DOHH2 (cell line): ENCODE measurements around the gene ZFAND3.

Experiments used
- H3F3A ChIP-seq: fragments of 200-600 bp; sonication (generic), shearing (Covaris generic); 2 replicates; pipeline ENCODE4 v1.6.0; 2016; ENCODE audit warnings: antibody characterized with exemption, mild to moderate bottlenecking; ENCODE audit not compliant: control insufficient read depth, insufficient read depth
- H3K27ac ChIP-seq: fragments of 200-600 bp; sonication (generic); 2 replicates; pipeline ENCODE4 v1.5.1; 2014; ENCODE audit warnings: low read depth, mild to moderate bottlenecking, low read length, moderate library complexity
- H3K27me3 ChIP-seq: fragments of 200-600 bp; sonication (generic); 2 replicates; pipeline ENCODE4 v1.6.1; 2014; ENCODE audit warnings: mild to moderate bottlenecking, low read length, mixed read lengths; ENCODE audit not compliant: control insufficient read depth
- H3K36me3 ChIP-seq: fragments of 200-600 bp; sonication (generic); 2 replicates; pipeline ENCODE4 v1.6.1; 2014; ENCODE audit warnings: mild to moderate bottlenecking, low read length, moderate library complexity, mixed read lengths; ENCODE audit not compliant: control insufficient read depth
- H3K4me1 ChIP-seq: fragments of 200-600 bp; sonication (generic); 2 replicates; pipeline ENCODE4 v1.6.1; 2014; ENCODE audit warnings: mild to moderate bottlenecking, low read length, mixed read lengths; ENCODE audit not compliant: control insufficient read depth
- H3K4me2 ChIP-seq: fragments of 200-600 bp; sonication (generic); 2 replicates; pipeline ENCODE4 v1.6.0; 2014; ENCODE audit warnings: mild to moderate bottlenecking, low read length, moderate library complexity
- H3K4me3 ChIP-seq: fragments of 200-600 bp; sonication (generic); 2 replicates; pipeline ENCODE4 v1.5.1; 2014; ENCODE audit warnings: mild to moderate bottlenecking, low read length, mixed read lengths
- H3K79me2 ChIP-seq: fragments of 200-600 bp; sonication (generic); 2 replicates; pipeline ENCODE4 v1.6.1; 2014; ENCODE audit warnings: mild to moderate bottlenecking, low read length, mixed read lengths; ENCODE audit not compliant: control insufficient read depth
- H3K9me2 ChIP-seq: fragments of 200-600 bp; sonication (generic); replicated peaks from 2 replicates; pipeline ENCODE4 v1.6.1; 2014; ENCODE audit warnings: mild to moderate bottlenecking, low read length, mixed read lengths; ENCODE audit not compliant: control insufficient read depth
- H3K9me3 ChIP-seq: fragments of 200-600 bp; sonication (generic); 2 replicates; pipeline ENCODE4 v1.6.1; 2014; ENCODE audit warnings: antibody characterized with exemption, low read length, mixed read lengths; ENCODE audit not compliant: control insufficient read depth, insufficient read depth
- H4K20me1 ChIP-seq: fragments of 200-600 bp; sonication (generic); 2 replicates; pipeline ENCODE4 v1.6.0; 2014; ENCODE audit warnings: low read depth, mild to moderate bottlenecking, antibody characterized with exemption, low read length, moderate library complexity; ENCODE audit not compliant: control insufficient read depth, insufficient read depth
- CTCF ChIP-seq: fragments of 200-600 bp; sonication (generic); IDR thresholded peaks from one replicate; pipeline ENCODE4 v1.5.1; 2014; ENCODE audit warnings: antibody characterized with exemption, mild to moderate bottlenecking, low read depth, low read length; ENCODE audit not compliant: poor library complexity, severe bottlenecking
- EZH2phosphoT487 ChIP-seq: fragments of 200-600 bp; sonication (generic); IDR thresholded peaks from 2 replicates; pipeline ENCODE4 v1.6.1; 2017; ENCODE audit warnings: borderline replicate concordance, mild to moderate bottlenecking, antibody characterized with exemption, low read length, moderate library complexity, mixed read lengths

ZFAND3 gene

GRCh38 chr6:38035478-38035877 is 216.0 kb downstream of the ZFAND3 start:
- Histone ChIP-seq H3K9me3 (no peaks in the 10 kb centered on the region), H3F3A (no peaks in the 10 kb centered on the region), H3K36me3 (no peaks in the 10 kb centered on the region), H3K4me3 (no peak overlapping the region), H3K27me3 (no peaks in the 10 kb centered on the region), H3K4me1 (peaks cover 7% of the 10 kb centered on the region), H3K4me2 (no peak overlapping the region), H3K27ac (no peak overlapping the region), H4K20me1 (no peaks in the 10 kb centered on the region), H3K79me2 (no peaks in the 10 kb centered on the region), H3K9me2 (no peaks in the 10 kb centered on the region)
- TF ChIP-seq EZH2phosphoT487 (no peak), CTCF (no peak)

DNA sequence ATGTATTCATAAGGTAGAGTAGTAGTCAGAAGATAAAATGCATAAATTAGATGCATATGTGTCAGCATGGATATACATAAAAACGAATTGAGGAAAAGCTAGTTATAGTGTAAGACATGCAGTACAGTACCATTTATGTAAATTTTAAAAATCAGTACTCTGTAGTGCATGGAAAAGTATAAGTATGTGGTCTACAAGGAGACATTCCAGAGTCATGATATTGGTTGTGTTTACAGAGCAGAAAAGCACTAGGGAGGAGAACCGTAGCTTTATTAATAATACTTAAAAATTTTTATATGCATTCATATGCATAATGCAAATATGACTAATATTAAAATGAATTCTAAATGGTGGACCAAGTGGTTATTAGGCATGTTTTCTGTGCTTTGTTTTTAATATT is 220.0 kb downstream of the ZFAND3 start:
- no peak for TF ChIP-seq CTCF
- TF ChIP-seq EZH2phosphoT487, result no peak
- H3K27ac ChIP-seq, result no peak overlapping the region
- no peaks in the 10 kb centered on the region for H3K27me3 ChIP-seq
- peaks cover 5% of the 10 kb centered on the region for H3K4me1 ChIP-seq
- no peak overlapping the region for H3K4me3 ChIP-seq
- no peaks in the 10 kb centered on the region for H3K79me2 ChIP-seq
- H3K9me2 ChIP-seq, result no peaks in the 10 kb centered on the region
- no peaks in the 10 kb centered on the region for H4K20me1 ChIP-seq
- no peaks in the 10 kb centered on the region for H3K36me3 ChIP-seq
- H3K9me3 ChIP-seq, result no peaks in the 10 kb centered on the region
- H3F3A ChIP-seq, result no peaks in the 10 kb centered on the region
- no peak overlapping the region for H3K4me2 ChIP-seq

DNA sequence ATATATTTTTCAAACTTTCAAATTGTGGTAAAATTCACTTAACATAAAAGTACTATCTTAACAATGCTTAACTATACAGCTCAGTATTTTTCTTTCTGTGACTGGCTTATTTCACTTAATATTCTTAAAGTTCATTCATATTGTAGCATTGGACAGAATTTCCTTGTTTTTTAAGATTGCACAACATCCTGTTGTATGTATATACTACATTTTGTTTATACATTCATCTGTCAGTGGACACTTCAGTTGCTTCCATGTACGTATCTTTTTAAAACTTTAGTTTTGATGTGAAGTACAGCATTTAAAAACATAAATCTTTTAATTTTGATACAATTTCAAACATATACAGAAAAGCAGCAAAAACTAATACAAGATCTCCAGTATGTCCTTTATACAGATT is 220.7 kb downstream of the ZFAND3 start:
- no peaks in the 10 kb centered on the region for H3K9me2 ChIP-seq
- no peaks in the 10 kb centered on the region for H3K79me2 ChIP-seq
- no peaks in the 10 kb centered on the region for H3K36me3 ChIP-seq
- H3K4me2 ChIP-seq, result no peak overlapping the region
- H3K4me3 ChIP-seq, result no peak overlapping the region
- no peaks in the 10 kb centered on the region for H3K9me3 ChIP-seq
- H3K27me3 ChIP-seq, result no peaks in the 10 kb centered on the region
- H3F3A ChIP-seq, result no peaks in the 10 kb centered on the region
- no peaks in the 10 kb centered on the region for H3K4me1 ChIP-seq
- H3K27ac ChIP-seq, result no peak overlapping the region
- no peaks in the 10 kb centered on the region for H4K20me1 ChIP-seq
- TF ChIP-seq CTCF, result no peak
- TF ChIP-seq EZH2phosphoT487, result no peak
